ENCODE data around the gene SCARF1. TPM values are rescaled to one million over a fixed set of nuclear protein-coding genes. Genes with fewer than 3 reads are reported as not detected.
A peak's percentile ranks its signal among the peaks of the same experiment; 100 is the strongest.

SCARF1 gene
- total RNA-seq, 1 donor from 2014 or later = 2.1 TPM

GRCh38 chr17:1630662-1631061 is 14.9 kb downstream of the SCARF1 start:
- Mint-ChIP-seq H3K27me3 (ENCODE audit: low read depth) (peaks cover 35% of the 10 kb centered on the region), H3K9me3 (no peaks in the 10 kb centered on the region), H3K36me3 (peaks cover 3% of the 10 kb centered on the region), H3K4me1 (peaks cover 9% of the 10 kb centered on the region), H3K27ac (no peak overlapping the region), H3K4me3 (peak overlapping the region; percentile 73)
- no peak for TF ChIP-seq CTCF (IDR thresholded peaks at IDR 0.05; ENCODE audit: unreplicated experiment)
- no peak for DNase-seq (ENCODE audit: low spot score in 2 of 2, unreplicated experiment in 2 of 2)

- Mint-ChIP-seq H3K4me3 (peak overlapping the region; percentile 73), H3K27me3 (ENCODE audit: low read depth) (peaks cover 35% of the 10 kb centered on the region), H3K9me3 (no peaks in the 10 kb centered on the region), H3K36me3 (peaks cover 3% of the 10 kb centered on the region), H3K4me1 (peaks cover 9% of the 10 kb centered on the region), H3K27ac (peak overlapping the region; percentile 74)
- no peak for TF ChIP-seq CTCF (IDR thresholded peaks at IDR 0.05; ENCODE audit: unreplicated experiment)
- DNase-seq (ENCODE audit: low spot score in 2 of 2, unreplicated experiment in 2 of 2) = no peak
These were observed 15.8 kb downstream of the SCARF1 start for GRCh38 chr17:1629504-1630310.

GRCh38 chr17:1628856-1629503 is 16.6 kb downstream of the SCARF1 start:
- Mint-ChIP-seq H3K36me3 (peaks cover 3% of the 10 kb centered on the region), H3K4me1 (peaks cover 9% of the 10 kb centered on the region), H3K4me3 (peak overlapping the region; percentile 81), H3K9me3 (no peaks in the 10 kb centered on the region), H3K27ac (peak overlapping the region; percentile 79), H3K27me3 (ENCODE audit: low read depth) (peaks cover 35% of the 10 kb centered on the region)
- peak; percentile 81 to 90 for DNase-seq (ENCODE audit: low spot score in 2 of 2, unreplicated experiment in 2 of 2)
- TF ChIP-seq CTCF (IDR thresholded peaks at IDR 0.05; ENCODE audit: unreplicated experiment) = no peak

- Mint-ChIP-seq H3K27ac (peak within 1 kb of the TSS; percentile 79), H3K36me3 (peaks cover 3% of the 10 kb centered on the region), H3K27me3 (ENCODE audit: low read depth) (peaks cover 35% of the 10 kb centered on the region), H3K4me1 (peaks cover 9% of the 10 kb centered on the region), H3K4me3 (peak within 1 kb of the TSS; percentile 81), H3K9me3 (no peaks in the 10 kb centered on the region)
- no peak for TF ChIP-seq CTCF (IDR thresholded peaks at IDR 0.05; ENCODE audit: unreplicated experiment)
- peak; percentile 63 to 80 for DNase-seq (ENCODE audit: low spot score in 2 of 2, unreplicated experiment in 2 of 2)
These were observed 17.3 kb downstream of the SCARF1 start, which contains the start of gene SLC43A2 for GRCh38 chr17:1627982-1628855. Gene SLC43A2 (minus strand): TSS chr17:1628834. CDS start chr17:1627874, 960 bp downstream.

- H3K27me3 Mint-ChIP-seq (ENCODE audit: low read depth) = peaks cover 35% of the 10 kb centered on the region
- H3K4me3 Mint-ChIP-seq = peak overlapping the region; percentile 63
- peaks cover 3% of the 10 kb centered on the region for H3K36me3 Mint-ChIP-seq
- DNase-seq (ENCODE audit: low spot score in 2 of 2, unreplicated experiment in 2 of 2) = no peak
- no peaks in the 10 kb centered on the region for H3K9me3 Mint-ChIP-seq
- H3K4me1 Mint-ChIP-seq = peaks cover 9% of the 10 kb centered on the region
- no peak overlapping the region for H3K27ac Mint-ChIP-seq
- TF ChIP-seq CTCF (IDR thresholded peaks at IDR 0.05; ENCODE audit: unreplicated experiment) = no peak
These were observed 18.1 kb downstream of the SCARF1 start for GRCh38 chr17:1627182-1627981.

Data from mesothelial cell of epicardium (in vitro differentiated cells).